Smooth muscle cell (in vitro differentiated cells): Measurements from ENCODE around the gene C17orf58. TPM values are rescaled to one million over a fixed set of nuclear protein-coding genes. Genes with fewer than 3 reads are reported as not detected.

Experiments
- DNase-seq: peaks from one replicate; lab custom pipeline; 2025; ENCODE audit not compliant: unreplicated experiment; lab: John Stamatoyannopoulos, UW
- H2AFZ ChIP-seq: fragments of 200-600 bp; sonication (generic); 2 replicates; pipeline ENCODE4 v1.6.0; 2016; ENCODE audit warnings: antibody characterized with exemption, low read depth, mild to moderate bottlenecking
- H3F3A ChIP-seq: fragments of 200-600 bp; sonication (generic); 2 replicates; pipeline ENCODE4 v1.6.0; 2017; ENCODE audit warnings: antibody characterized with exemption, low read depth
- H3K27ac ChIP-seq: fragments of 200-600 bp; sonication (generic); 2 replicates; pipeline ENCODE4 v1.5.1; 2016; ENCODE audit warnings: low read depth, mild to moderate bottlenecking
- H3K27me3 ChIP-seq: fragments of 200-600 bp; sonication (generic); 2 replicates; pipeline ENCODE4 v1.6.1; 2016; ENCODE audit warnings: low read depth, mild to moderate bottlenecking
- H3K36me3 ChIP-seq: fragments of 200-600 bp; sonication (generic); 2 replicates; pipeline ENCODE4 v1.5.1; 2016; ENCODE audit warnings: low read depth
- H3K4me1 ChIP-seq: fragments of 200-600 bp; sonication (generic); 2 replicates; pipeline ENCODE4 v1.5.1; 2016; ENCODE audit warnings: low read depth
- H3K4me2 ChIP-seq: fragments of 200-600 bp; sonication (generic); 2 replicates; pipeline ENCODE4 v1.6.0; 2016; ENCODE audit warnings: mild to moderate bottlenecking
- H3K4me3 ChIP-seq: fragments of 200-600 bp; sonication (generic); 2 replicates; pipeline ENCODE4 v1.5.1; 2016; ENCODE audit warnings: mild to moderate bottlenecking
- H3K79me2 ChIP-seq: fragments of 200-600 bp; sonication (generic); 2 replicates; pipeline ENCODE4 v1.6.0; 2016; ENCODE audit warnings: low read depth, mild to moderate bottlenecking
- H3K9ac ChIP-seq: fragments of 200-600 bp; sonication (generic); 2 replicates; pipeline ENCODE4 v1.6.0; 2016; ENCODE audit warnings: low read depth
- H3K9me3 ChIP-seq: fragments of 200-600 bp; sonication (generic); replicated peaks from 2 replicates; pipeline ENCODE4 v1.5.1; 2016; ENCODE audit warnings: low read depth
- H4K20me1 ChIP-seq: fragments of 200-600 bp; sonication (generic); 2 replicates; pipeline ENCODE4 v1.6.0; 2016; ENCODE audit warnings: low read depth
- CTCF ChIP-seq: fragments of 200-600 bp; sonication (generic); IDR thresholded peaks from 2 replicates; pipeline ENCODE4 v1.5.1; 2017; ENCODE audit warnings: borderline replicate concordance, mild to moderate bottlenecking, antibody characterized with exemption; ENCODE audit not compliant: insufficient read depth, poor library complexity, severe bottlenecking
- WGBS: methylation state at CpG from one replicate; pipeline ENCODE4 v1.1.7; 2016; ENCODE audit warnings: low lambda C conversion rate; 5-methylcytosine and 5-hydroxymethylcytosine counted together
- polyA plus RNA-seq: library from polyadenylated mRNA; unstranded; fragments of >200 nt; fragmentation: Nextera tagmentation; extraction: Ambion mirVana; gene quantifications from 2 replicates; pipeline ENCODE4 v1.2.1, GENCODE V29; 2016
- total RNA-seq: library from RNA; depleted of rRNA; stranded (reverse); fragments of >200 nt; gene quantifications from 2 replicates; pipeline ENCODE4 v1.2.3, GENCODE V29; 2014

C17orf58 gene
- total and polyA plus RNA-seq, 2 experiments from 2014 or later: 4.9 to 10.5 TPM

GRCh38 chr17:68035131-68035522, 38.9 kb upstream of the C17orf58 start:
- H3K27me3 ChIP-seq: no peaks in the 10 kb centered on the region
- peak overlapping the region; percentile 79 for H2AFZ ChIP-seq
- peak overlapping the region; percentile 48 for H3K27ac ChIP-seq
- H3K4me1 ChIP-seq: peaks cover 24% of the 10 kb centered on the region
- TF ChIP-seq CTCF: no peak
- H4K20me1 ChIP-seq: peaks cover 7% of the 10 kb centered on the region
- H3K36me3 ChIP-seq: no peaks in the 10 kb centered on the region
- DNase-seq: peak; percentile 83
- no peaks in the 10 kb centered on the region for H3F3A ChIP-seq
- H3K9me3 ChIP-seq: no peaks in the 10 kb centered on the region
- H3K9ac ChIP-seq: no peak overlapping the region
- H3K79me2 ChIP-seq: peaks cover 36% of the 10 kb centered on the region
- 5% methylated on average over 13 of the region's 27 CpGs for WGBS
- H3K4me2 ChIP-seq: peak overlapping the region; percentile 95
- H3K4me3 ChIP-seq: peak overlapping the region; percentile 54

GRCh38 chr17:68034452-68034776, 38.1 kb upstream of the C17orf58 start:
- H3K9me3 ChIP-seq: no peaks in the 10 kb centered on the region
- H3K27me3 ChIP-seq: no peaks in the 10 kb centered on the region
- no peak for TF ChIP-seq CTCF
- H3K27ac ChIP-seq: peak overlapping the region; percentile 48
- no peaks in the 10 kb centered on the region for H3F3A ChIP-seq
- peaks cover 7% of the 10 kb centered on the region for H4K20me1 ChIP-seq
- peak overlapping the region; percentile 54 for H3K4me3 ChIP-seq
- H3K4me1 ChIP-seq: peaks cover 24% of the 10 kb centered on the region
- no peak for DNase-seq
- H2AFZ ChIP-seq: peak overlapping the region; percentile 79
- 49% methylated on average over 1 of the region's 1 CpG for WGBS
- no peak overlapping the region for H3K9ac ChIP-seq
- peaks cover 36% of the 10 kb centered on the region for H3K79me2 ChIP-seq
- peak overlapping the region; percentile 95 for H3K4me2 ChIP-seq
- no peaks in the 10 kb centered on the region for H3K36me3 ChIP-seq

- TF ChIP-seq CTCF: no peak
- Histone ChIP-seq H3K9me3 (no peaks in the 10 kb centered on the region), H3K4me3 (no peak overlapping the region), H3K79me2 (peaks cover 31% of the 10 kb centered on the region), H3K27me3 (no peaks in the 10 kb centered on the region), H2AFZ (peak overlapping the region; percentile 79), H3F3A (no peaks in the 10 kb centered on the region), H3K27ac (peak overlapping the region; percentile 21), H3K36me3 (no peaks in the 10 kb centered on the region), H3K4me2 (peak overlapping the region; percentile 95), H3K9ac (no peak overlapping the region), H3K4me1 (peaks cover 24% of the 10 kb centered on the region), H4K20me1 (peaks cover 7% of the 10 kb centered on the region)
- DNase-seq: no peak
- 53% methylated on average over 7 of the region's 7 CpGs for WGBS
These were observed 37.6 kb upstream of the C17orf58 start for GRCh38 chr17:68033636-68034451.
